ENCODE results near the gene CSF3R. TPM values are rescaled to one million over a fixed set of nuclear protein-coding genes. Genes with fewer than 3 reads are reported as not detected.

Gene CSF3R
- total and polyA plus RNA-seq, 2 experiments from 2014 or later: not detected

- no peak for DNase-seq (ENCODE audit: low spot score)
- no peak overlapping the region for H3K4me3 Mint-ChIP-seq
- no peaks in the 10 kb centered on the region for H3F3A ChIP-seq (replicated peaks; ENCODE audit: low read depth)
- H2AFZ ChIP-seq: no peak overlapping the region
- no peaks in the 10 kb centered on the region for H3K36me3 Mint-ChIP-seq (ENCODE audit: low read depth)
- peaks cover 8% of the 10 kb centered on the region for H3K27me3 Mint-ChIP-seq (ENCODE audit: insufficient read depth, low read depth, poor library complexity)
- peaks cover 3% of the 10 kb centered on the region; the same call in 1 of the 3 replicates for H3K9me3 Mint-ChIP-seq
- H4K20me1 ChIP-seq (replicated peaks; ENCODE audit: insufficient read depth): no peaks in the 10 kb centered on the region
- no peaks in the 10 kb centered on the region for H3K27me3 ChIP-seq (ENCODE audit: insufficient read depth)
- TF ChIP-seq ZNF462 (CRISPR knock-in tag; IDR thresholded peaks at IDR 0.05) (no peak), ETS1 (IDR thresholded peaks at IDR 0.05) (no peak), STAT1 (IDR thresholded peaks at IDR 0.05; ENCODE audit: unreplicated experiment) (no peak), NANOG (IDR thresholded peaks at IDR 0.05; ENCODE audit: borderline replicate concordance) (no peak), CTCF (conservative IDR thresholded peaks at IDR 0.05; ENCODE audit: low read depth in 2 of 2) (no peak), POLR2AphosphoS5 (IDR thresholded peaks at IDR 0.05; ENCODE audit: low read depth) (no peak), EZH2 (IDR thresholded peaks at IDR 0.05; ENCODE audit: low read depth, unreplicated experiment) (no peak), ZNF114 (CRISPR knock-in tag; IDR thresholded peaks at IDR 0.05) (no peak), JUNB (IDR thresholded peaks at IDR 0.05; ENCODE audit: unreplicated experiment) (no peak), ZNF331 (CRISPR knock-in tag; IDR thresholded peaks at IDR 0.05; ENCODE audit: low read depth) (no peak), CREB1 (CRISPR knock-in tag; IDR thresholded peaks at IDR 0.05; ENCODE audit: low read depth) (no peak), EZH2phosphoT487 (IDR thresholded peaks at IDR 0.05; ENCODE audit: unreplicated experiment) (no peak)
- TF ChIP-seq, protein P1, sequence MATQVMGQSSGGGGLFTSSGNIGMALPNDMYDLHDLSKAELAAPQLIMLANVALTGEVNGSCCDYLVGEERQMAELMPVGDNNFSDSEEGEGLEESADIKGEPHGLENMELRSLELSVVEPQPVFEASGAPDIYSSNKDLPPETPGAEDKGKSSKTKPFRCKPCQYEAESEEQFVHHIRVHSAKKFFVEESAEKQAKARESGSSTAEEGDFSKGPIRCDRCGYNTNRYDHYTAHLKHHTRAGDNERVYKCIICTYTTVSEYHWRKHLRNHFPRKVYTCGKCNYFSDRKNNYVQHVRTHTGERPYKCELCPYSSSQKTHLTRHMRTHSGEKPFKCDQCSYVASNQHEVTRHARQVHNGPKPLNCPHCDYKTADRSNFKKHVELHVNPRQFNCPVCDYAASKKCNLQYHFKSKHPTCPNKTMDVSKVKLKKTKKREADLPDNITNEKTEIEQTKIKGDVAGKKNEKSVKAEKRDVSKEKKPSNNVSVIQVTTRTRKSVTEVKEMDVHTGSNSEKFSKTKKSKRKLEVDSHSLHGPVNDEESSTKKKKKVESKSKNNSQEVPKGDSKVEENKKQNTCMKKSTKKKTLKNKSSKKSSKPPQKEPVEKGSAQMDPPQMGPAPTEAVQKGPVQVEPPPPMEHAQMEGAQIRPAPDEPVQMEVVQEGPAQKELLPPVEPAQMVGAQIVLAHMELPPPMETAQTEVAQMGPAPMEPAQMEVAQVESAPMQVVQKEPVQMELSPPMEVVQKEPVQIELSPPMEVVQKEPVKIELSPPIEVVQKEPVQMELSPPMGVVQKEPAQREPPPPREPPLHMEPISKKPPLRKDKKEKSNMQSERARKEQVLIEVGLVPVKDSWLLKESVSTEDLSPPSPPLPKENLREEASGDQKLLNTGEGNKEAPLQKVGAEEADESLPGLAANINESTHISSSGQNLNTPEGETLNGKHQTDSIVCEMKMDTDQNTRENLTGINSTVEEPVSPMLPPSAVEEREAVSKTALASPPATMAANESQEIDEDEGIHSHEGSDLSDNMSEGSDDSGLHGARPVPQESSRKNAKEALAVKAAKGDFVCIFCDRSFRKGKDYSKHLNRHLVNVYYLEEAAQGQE (IDR thresholded peaks at IDR 0.05; ENCODE audit: unreplicated experiment): no peak
- peaks cover 8% of the 10 kb centered on the region; the same call in 2 of the 3 replicates for H3K4me1 Mint-ChIP-seq
- H3K9me2 ChIP-seq (ENCODE audit: insufficient read depth): no peaks in the 10 kb centered on the region
- no peaks in the 10 kb centered on the region; the same call in 1 of the 2 replicates for H3K4me1 ChIP-seq (ENCODE audit: insufficient read depth)
- no peak overlapping the region for H3K27ac Mint-ChIP-seq
- no peak overlapping the region for H3K4me2 ChIP-seq
- no peaks in the 10 kb centered on the region for H3K79me2 ChIP-seq (replicated peaks; ENCODE audit: insufficient read depth)
- H3K36me3 ChIP-seq (ENCODE audit: insufficient read depth): no peaks in the 10 kb centered on the region
- H3K4me3 ChIP-seq: no peak overlapping the region
- no peak for ATAC-seq
- no peak overlapping the region for H3K27ac ChIP-seq (ENCODE audit: low read depth)
These were observed 5.2 kb upstream of the CSF3R start for GRCh38 chr1:36487906-36488305.
